ENCODE data around the gene GNG11. TPM values are rescaled to one million over a fixed set of nuclear protein-coding genes. Genes with fewer than 3 reads are reported as not detected.

Gene GNG11
- total RNA-seq, 2 donors from 2014 or later = 1.3 to 3.1 TPM

GRCh38 chr7:93972029-93972725 is 50.6 kb downstream of the GNG11 start:
- no peak overlapping the region for H3K4me3 ChIP-seq (ENCODE audit: low read length)
- H3K27ac Mint-ChIP-seq = no peak overlapping the region
- H3K4me3 Mint-ChIP-seq = no peak overlapping the region

GRCh38 chr7:93973134-93973533 is 51.6 kb downstream of the GNG11 start:
- no peaks in the 10 kb centered on the region for H3K36me3 ChIP-seq (ENCODE audit: control insufficient read depth, insufficient read depth, low read length)
- no peaks in the 10 kb centered on the region for H3K27me3 Mint-ChIP-seq (ENCODE audit: insufficient read depth)
- H3K9ac ChIP-seq (ENCODE audit: extremely low read depth, low read length, poor library complexity, severe bottlenecking) = no peak overlapping the region
- H3K4me3 ChIP-seq (ENCODE audit: low read length) = no peak overlapping the region
- no peaks in the 10 kb centered on the region for H3K4me1 ChIP-seq (ENCODE audit: control insufficient read depth, insufficient read depth, low read length)
- TF ChIP-seq CTCF (conservative IDR thresholded peaks at IDR 0.05) = no peak
- no peaks in the 10 kb centered on the region for H3K27me3 ChIP-seq (ENCODE audit: control insufficient read depth, insufficient read depth, low read length, poor library complexity, severe bottlenecking)
- H3K4me3 Mint-ChIP-seq = no peak overlapping the region
- H3K36me3 Mint-ChIP-seq (ENCODE audit: low read depth) = no peaks in the 10 kb centered on the region
- 100% methylated on average over 1 of the region's 1 CpG; no CpG with 5 or more reads in 1 of the 2 experiments for WGBS, 2 experiments (ENCODE audit: insufficient coverage in 1 of 2, insufficient read length in 1 of 2)
- no peaks in the 10 kb centered on the region for H3K9me3 Mint-ChIP-seq
- H3K27ac Mint-ChIP-seq = no peak overlapping the region
- no peaks in the 10 kb centered on the region for H3K9me3 ChIP-seq (ENCODE audit: control insufficient read depth, low read length)
- H3K27ac ChIP-seq (ENCODE audit: low read depth, low read length) = no peak overlapping the region
- DNase-seq = no peak
- no peaks in the 10 kb centered on the region for H3K4me1 Mint-ChIP-seq

More at GRCh38 chr7:93972029-93972725, 50.6 kb downstream of the GNG11 start:
- no peaks in the 10 kb centered on the region for H3K36me3 Mint-ChIP-seq (ENCODE audit: low read depth)
- WGBS, 2 experiments (ENCODE audit: insufficient coverage in 1 of 2, insufficient read length in 1 of 2) = 92 to 100% methylated on average over 3 to 6 of the region's 6 CpGs
- H3K4me1 Mint-ChIP-seq = no peaks in the 10 kb centered on the region
- H3K27me3 Mint-ChIP-seq (ENCODE audit: insufficient read depth) = no peaks in the 10 kb centered on the region
- H3K4me1 ChIP-seq (ENCODE audit: control insufficient read depth, insufficient read depth, low read length) = no peaks in the 10 kb centered on the region
- H3K36me3 ChIP-seq (ENCODE audit: control insufficient read depth, insufficient read depth, low read length) = no peaks in the 10 kb centered on the region
- no peaks in the 10 kb centered on the region for H3K27me3 ChIP-seq (ENCODE audit: control insufficient read depth, insufficient read depth, low read length, poor library complexity, severe bottlenecking)
- H3K27ac ChIP-seq (ENCODE audit: low read depth, low read length) = no peak overlapping the region
- no peak overlapping the region for H3K9ac ChIP-seq (ENCODE audit: extremely low read depth, low read length, poor library complexity, severe bottlenecking)
- H3K9me3 ChIP-seq (ENCODE audit: control insufficient read depth, low read length) = no peaks in the 10 kb centered on the region
- TF ChIP-seq CTCF (conservative IDR thresholded peaks at IDR 0.05) = no peak
- DNase-seq = no peak
- H3K9me3 Mint-ChIP-seq = no peaks in the 10 kb centered on the region

- TF ChIP-seq CTCF (conservative IDR thresholded peaks at IDR 0.05) = no peak
- H3K4me3 ChIP-seq (ENCODE audit: low read length) = no peak overlapping the region
- Mint-ChIP-seq H3K9me3 (no peaks in the 10 kb centered on the region), H3K27me3 (ENCODE audit: insufficient read depth) (no peaks in the 10 kb centered on the region), H3K36me3 (ENCODE audit: low read depth) (no peaks in the 10 kb centered on the region), H3K4me1 (no peaks in the 10 kb centered on the region), H3K27ac (no peak overlapping the region), H3K4me3 (no peak overlapping the region)
- H3K36me3 ChIP-seq (ENCODE audit: control insufficient read depth, insufficient read depth, low read length) = no peaks in the 10 kb centered on the region
- H3K9me3 ChIP-seq (ENCODE audit: control insufficient read depth, low read length) = no peaks in the 10 kb centered on the region
- H3K4me1 ChIP-seq (ENCODE audit: control insufficient read depth, insufficient read depth, low read length) = no peaks in the 10 kb centered on the region
- no peak overlapping the region for H3K27ac ChIP-seq (ENCODE audit: low read depth, low read length)
- H3K9ac ChIP-seq (ENCODE audit: extremely low read depth, low read length, poor library complexity, severe bottlenecking) = no peak overlapping the region
- no peaks in the 10 kb centered on the region for H3K27me3 ChIP-seq (ENCODE audit: control insufficient read depth, insufficient read depth, low read length, poor library complexity, severe bottlenecking)
- 90 to 92% methylated on average over 4 to 7 of the region's 7 CpGs for WGBS, 2 experiments (ENCODE audit: insufficient coverage in 1 of 2, insufficient read length in 1 of 2)
- DNase-seq = no peak
These were observed 55.8 kb downstream of the GNG11 start for GRCh38 chr7:93977211-93977950.

Other genes starting within 250 kb of the GNG11 start
- gene TFPI2, start 31.0 kb upstream of the GNG11 start, total RNA-seq = 1 to 10 TPM; 2.3 to 3.1 TPM
- under 1 TPM in 1 of 2 donors, not detected in 1; 0.22 TPM for gene GNGT1, start 15.2 kb upstream of the GNG11 start, total RNA-seq
- gene BET1, start 82.6 kb downstream of the GNG11 start, total RNA-seq = 10 to 100 TPM; 27.6 to 36.3 TPM

All from endodermal cell (in vitro differentiated cells).